HG03097 (cell line): Measurements from ENCODE around the gene PHETA2.
"Not testable (repeated sequence)": the region's sequence is repeated elsewhere in the genome, so short reads cannot be mapped to it uniquely, and the experiment has no call there.

Experiments
- ATAC-seq: cut with Tn5 transposase; IDR thresholded peaks from one replicate; pipeline ENCODE4 v1.9.1; 2021; ENCODE audit not compliant: unreplicated experiment, low FRiP score

PHETA2 gene

GRCh38 chr22:42091455-42091782, 17.4 kb downstream of the PHETA2 start:
- peak; percentile 1 for ATAC-seq

- ATAC-seq, result no peak
Observed at GRCh38 chr22:42101199-42101598, 27.2 kb downstream of the PHETA2 start.

GRCh38 chr22:42104332-42104860, 30.3 kb downstream of the PHETA2 start:
- not testable (repeated sequence) for ATAC-seq

GRCh38 chr22:42108848-42109247, 34.8 kb downstream of the PHETA2 start:
- no peak for ATAC-seq

- no peak for ATAC-seq
Observed at GRCh38 chr22:42111798-42112197, 37.8 kb downstream of the PHETA2 start.

- ATAC-seq, result not testable (repeated sequence)
Observed at GRCh38 chr22:42112793-42113192, 38.7 kb downstream of the PHETA2 start.

- no peak for ATAC-seq
Observed at GRCh38 chr22:42114721-42115120, 40.7 kb downstream of the PHETA2 start.

- ATAC-seq, result not testable (repeated sequence)
Observed at GRCh38 chr22:42115420-42115830, 41.4 kb downstream of the PHETA2 start.

GRCh38 chr22:42116848-42117424, 42.9 kb downstream of the PHETA2 start:
- no peak for ATAC-seq

GRCh38 chr22:42120231-42121021, 46.4 kb downstream of the PHETA2 start:
- not testable (repeated sequence) for ATAC-seq

- ATAC-seq, result not testable (repeated sequence)
Observed at GRCh38 chr22:42123529-42123928, 49.5 kb downstream of the PHETA2 start.

- no peak for ATAC-seq
Observed at GRCh38 chr22:42127606-42128005, 53.6 kb downstream of the PHETA2 start.

GRCh38 chr22:42128007-42128406, 54.0 kb downstream of the PHETA2 start:
- ATAC-seq, result not testable (repeated sequence)
